Panc1 (cell line): ENCODE results near the gene LHPP. TPM values are rescaled to one million over a fixed set of nuclear protein-coding genes. Genes with fewer than 3 reads are reported as not detected.

Source experiments
- ATAC-seq: fragments of 200-7000 bp; cut with Tn5 transposase; 2 replicates; pipeline ENCODE4 v1.9.1; 2020; ENCODE audit warnings: mild to moderate bottlenecking, moderate library complexity
- BruUV-seq: library from RNA; stranded (reverse); fragments of 400-500 nt; replicated peaks from 2 replicates; lab custom pipeline; 2021; lab: Mats Ljungman, UMichigan
- CTCF ChIA-PET: fragments of 300-600 bp; sonication (Branson Sonifier 250); formaldehyde crosslinking; loops from one replicate; lab custom pipeline; 2022; ENCODE audit warnings: antibody characterized with exemption; lab: Charles Lee
- POLR2A ChIA-PET: fragments of 300-600 bp; sonication (Branson Sonifier 250); formaldehyde crosslinking; loops from one replicate; lab custom pipeline; 2022; ENCODE audit warnings: antibody characterized with exemption; lab: Charles Lee
- DNase-seq: peaks from one replicate; pipeline ENCODE4 v3.0.0-alpha.2; 2010; ENCODE audit warnings: low read depth, low spot score
- H3K27ac ChIP-seq: 2 replicates; pipeline ENCODE4 v1.5.1; 2011; ENCODE audit warnings: mild to moderate bottlenecking, low read length, inconsistent platforms
- H3K27me3 ChIP-seq: fragments of 200-500 bp; sonication (Bioruptor generic); 2 replicates; pipeline ENCODE4 v1.6.0; 2014; ENCODE audit warnings: low read length, inconsistent platforms; ENCODE audit not compliant: control insufficient read depth, insufficient read depth
- H3K36me3 ChIP-seq: fragments of 200-500 bp; sonication (Bioruptor generic); 2 replicates; pipeline ENCODE4 v1.5.1; 2014; ENCODE audit warnings: inconsistent platforms, mild to moderate bottlenecking, low read length, moderate library complexity; ENCODE audit not compliant: control insufficient read depth, insufficient read depth
- H3K4me1 ChIP-seq: 2 replicates; pipeline ENCODE4 v1.5.1; 2011; ENCODE audit warnings: inconsistent platforms, mild to moderate bottlenecking, low read length, moderate library complexity; ENCODE audit not compliant: control insufficient read depth, insufficient read depth
- H3K4me3 ChIP-seq, 2 experiments: 2 replicates each; pipeline ENCODE4 v1.5.1; 2011 to 2012; ENCODE audit warnings: low read depth in 2 of 2, low read length in 2 of 2, mild to moderate bottlenecking in 2 of 2, inconsistent platforms in 1 of 2, moderate library complexity in 1 of 2
- H3K9me3 ChIP-seq: fragments of 200-500 bp; sonication (Bioruptor generic); 2 replicates; pipeline ENCODE4 v1.5.1; 2014; ENCODE audit warnings: low read depth, mild to moderate bottlenecking, inconsistent platforms, low read length, moderate library complexity; ENCODE audit not compliant: control insufficient read depth, insufficient read depth
- POLR2AphosphoS5 ChIP-seq: IDR thresholded peaks from 2 replicates; pipeline ENCODE4 v1.6.1; 2012; ENCODE audit warnings: mild to moderate bottlenecking, low read depth, low read length, moderate library complexity
- SIN3A ChIP-seq: IDR thresholded peaks from 2 replicates; pipeline ENCODE4 v1.6.1; 2012; ENCODE audit warnings: low read depth, mild to moderate bottlenecking, low read length, moderate library complexity, borderline replicate concordance; ENCODE audit not compliant: insufficient read depth
- TCF7L2 ChIP-seq: IDR thresholded peaks from 2 replicates; pipeline ENCODE4 v1.6.1; 2011; ENCODE audit warnings: mild to moderate bottlenecking, low read depth, low read length, inconsistent platforms
- in situ Hi-C: cut with HindIII; loops from 2 replicates; pipeline ENCODE4 v1.10.0; 2016; ENCODE audit warnings: low sequenced_read_pairs, low pct_unique_long_range_greater_than_20kb
- intact Hi-C: fragments of 100-400 bp; cut with micrococcal nuclease; formaldehyde crosslinking; loops from one replicate; pipeline ENCODE4 v1.10.0; 2022; ENCODE audit not compliant: unreplicated experiment
- total RNA-seq: library from RNA; stranded (reverse); gene quantifications from one replicate; pipeline ENCODE4 v1.2.1, GENCODE V29; 2021; ENCODE audit not compliant: unreplicated experiment
- TF ChIP-seq, protein P1 (sequence below), 2 experiments: IDR thresholded peaks; 2 replicates each; pipeline ENCODE4 v1.6.1; 2011 to 2012; ENCODE audit warnings: low read depth in 2 of 2, control low read depth in 1 of 2, low read length in 1 of 2, mild to moderate bottlenecking in 1 of 2, moderate library complexity in 1 of 2; ENCODE audit not compliant: insufficient read depth in 1 of 2
- TF ChIP-seq, protein P2 (sequence below): fragments of 450-650 bp; IDR thresholded peaks from 2 replicates; pipeline ENCODE4 v1.5.1; 2017; ENCODE audit warnings: mild to moderate bottlenecking

Gene LHPP
- total RNA-seq, 1 experiment from 2014 or later = 15.0 TPM

DNA sequence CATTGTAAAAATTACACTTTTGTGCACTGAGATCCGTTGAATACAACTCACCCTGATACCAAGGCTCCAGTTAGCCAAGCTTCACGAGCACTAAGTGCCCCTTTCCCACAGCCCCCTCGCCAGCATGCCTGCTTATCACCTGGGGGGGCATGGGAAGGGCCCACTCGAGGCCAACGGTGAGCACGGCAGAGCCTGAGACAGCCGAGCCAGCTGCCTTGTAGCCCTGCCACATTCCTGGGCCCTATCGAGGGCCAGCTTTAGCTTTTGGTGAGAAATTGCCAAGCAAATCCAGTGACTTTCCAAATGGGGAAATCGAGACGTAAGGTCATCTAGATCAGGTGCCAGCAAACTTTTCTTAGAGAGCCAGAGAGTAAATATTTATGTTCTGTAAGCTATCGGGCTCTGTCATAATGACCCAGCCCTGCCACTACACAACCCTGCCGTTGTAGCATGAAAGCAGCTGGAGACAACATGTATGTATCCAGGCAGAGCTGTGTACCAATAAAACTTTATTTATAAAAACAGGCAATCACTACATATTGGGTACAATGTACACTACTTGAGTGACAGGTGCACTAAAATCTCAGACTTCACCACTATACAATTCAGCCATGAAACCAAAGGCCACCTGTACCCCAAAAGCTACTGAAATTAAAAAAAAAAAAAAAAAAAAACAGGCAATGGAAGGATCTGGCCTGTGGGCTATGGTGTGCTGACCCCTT, 198.9 kb downstream of the LHPP start:
- in situ Hi-C loops = no loop called here
- ATAC-seq (no peak), DNase-seq (no peak)
- no peaks in the 10 kb centered on the region for H3K27me3 ChIP-seq
- ChIA-PET CTCF (no interaction called here), POLR2A (no interaction called here)
- no peak for TF ChIP-seq POLR2AphosphoS5
- TF ChIP-seq, protein P1, sequence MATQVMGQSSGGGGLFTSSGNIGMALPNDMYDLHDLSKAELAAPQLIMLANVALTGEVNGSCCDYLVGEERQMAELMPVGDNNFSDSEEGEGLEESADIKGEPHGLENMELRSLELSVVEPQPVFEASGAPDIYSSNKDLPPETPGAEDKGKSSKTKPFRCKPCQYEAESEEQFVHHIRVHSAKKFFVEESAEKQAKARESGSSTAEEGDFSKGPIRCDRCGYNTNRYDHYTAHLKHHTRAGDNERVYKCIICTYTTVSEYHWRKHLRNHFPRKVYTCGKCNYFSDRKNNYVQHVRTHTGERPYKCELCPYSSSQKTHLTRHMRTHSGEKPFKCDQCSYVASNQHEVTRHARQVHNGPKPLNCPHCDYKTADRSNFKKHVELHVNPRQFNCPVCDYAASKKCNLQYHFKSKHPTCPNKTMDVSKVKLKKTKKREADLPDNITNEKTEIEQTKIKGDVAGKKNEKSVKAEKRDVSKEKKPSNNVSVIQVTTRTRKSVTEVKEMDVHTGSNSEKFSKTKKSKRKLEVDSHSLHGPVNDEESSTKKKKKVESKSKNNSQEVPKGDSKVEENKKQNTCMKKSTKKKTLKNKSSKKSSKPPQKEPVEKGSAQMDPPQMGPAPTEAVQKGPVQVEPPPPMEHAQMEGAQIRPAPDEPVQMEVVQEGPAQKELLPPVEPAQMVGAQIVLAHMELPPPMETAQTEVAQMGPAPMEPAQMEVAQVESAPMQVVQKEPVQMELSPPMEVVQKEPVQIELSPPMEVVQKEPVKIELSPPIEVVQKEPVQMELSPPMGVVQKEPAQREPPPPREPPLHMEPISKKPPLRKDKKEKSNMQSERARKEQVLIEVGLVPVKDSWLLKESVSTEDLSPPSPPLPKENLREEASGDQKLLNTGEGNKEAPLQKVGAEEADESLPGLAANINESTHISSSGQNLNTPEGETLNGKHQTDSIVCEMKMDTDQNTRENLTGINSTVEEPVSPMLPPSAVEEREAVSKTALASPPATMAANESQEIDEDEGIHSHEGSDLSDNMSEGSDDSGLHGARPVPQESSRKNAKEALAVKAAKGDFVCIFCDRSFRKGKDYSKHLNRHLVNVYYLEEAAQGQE (IDR thresholded peaks at IDR 0.05; ENCODE audit: insufficient read depth in 1 of 2, low read depth in 2 of 2, low read length in 1 of 2) = no peak
- TF ChIP-seq TCF7L2 = no peak
- TF ChIP-seq, protein P2, sequence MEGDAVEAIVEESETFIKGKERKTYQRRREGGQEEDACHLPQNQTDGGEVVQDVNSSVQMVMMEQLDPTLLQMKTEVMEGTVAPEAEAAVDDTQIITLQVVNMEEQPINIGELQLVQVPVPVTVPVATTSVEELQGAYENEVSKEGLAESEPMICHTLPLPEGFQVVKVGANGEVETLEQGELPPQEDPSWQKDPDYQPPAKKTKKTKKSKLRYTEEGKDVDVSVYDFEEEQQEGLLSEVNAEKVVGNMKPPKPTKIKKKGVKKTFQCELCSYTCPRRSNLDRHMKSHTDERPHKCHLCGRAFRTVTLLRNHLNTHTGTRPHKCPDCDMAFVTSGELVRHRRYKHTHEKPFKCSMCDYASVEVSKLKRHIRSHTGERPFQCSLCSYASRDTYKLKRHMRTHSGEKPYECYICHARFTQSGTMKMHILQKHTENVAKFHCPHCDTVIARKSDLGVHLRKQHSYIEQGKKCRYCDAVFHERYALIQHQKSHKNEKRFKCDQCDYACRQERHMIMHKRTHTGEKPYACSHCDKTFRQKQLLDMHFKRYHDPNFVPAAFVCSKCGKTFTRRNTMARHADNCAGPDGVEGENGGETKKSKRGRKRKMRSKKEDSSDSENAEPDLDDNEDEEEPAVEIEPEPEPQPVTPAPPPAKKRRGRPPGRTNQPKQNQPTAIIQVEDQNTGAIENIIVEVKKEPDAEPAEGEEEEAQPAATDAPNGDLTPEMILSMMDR = no peak
- no peak for TF ChIP-seq SIN3A
- no peaks in the 10 kb centered on the region for H3K9me3 ChIP-seq
- H3K4me1 ChIP-seq = no peaks in the 10 kb centered on the region
- H3K27ac ChIP-seq = no peak overlapping the region
- no peak overlapping the region for H3K4me3 ChIP-seq
- intact Hi-C loops = no loop called here
- 0 out of 2 replicates have a peak, but pooled peaks cover 2% of the 10 kb centered on the region for H3K36me3 ChIP-seq
- BruUV-seq = no TSS peak

DNA sequence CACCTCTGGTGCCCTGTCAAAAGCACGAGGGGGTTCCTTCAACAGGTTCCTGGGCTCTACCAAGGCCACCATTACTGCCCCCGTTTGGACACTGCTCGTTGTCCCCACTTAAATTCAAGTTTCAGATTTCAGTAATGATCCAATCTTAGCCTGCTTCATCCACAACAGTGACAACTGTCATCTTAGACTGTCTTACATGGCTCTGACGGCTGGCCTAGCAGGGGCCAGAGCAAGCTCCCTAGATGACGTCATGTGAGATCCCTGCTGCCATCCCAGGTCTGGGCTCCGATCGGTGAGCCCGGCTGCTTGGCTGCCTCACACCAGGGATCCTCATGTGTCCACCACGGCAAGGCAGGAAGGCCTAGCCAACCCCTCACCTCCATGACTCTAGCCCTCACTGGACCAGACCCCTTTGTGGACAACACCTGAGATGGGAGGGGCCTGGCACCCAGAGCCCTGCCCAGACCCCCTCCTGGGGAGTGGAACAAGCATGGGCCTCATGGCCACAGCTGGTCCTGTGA, 200.1 kb downstream of the LHPP start:
- Histone ChIP-seq H3K9me3 (no peaks in the 10 kb centered on the region), H3K4me1 (no peaks in the 10 kb centered on the region), H3K27ac (no peak overlapping the region), H3K4me3 (no peak overlapping the region), H3K27me3 (no peaks in the 10 kb centered on the region), H3K36me3 (0 out of 2 replicates have a peak, but pooled peaks cover 2% of the 10 kb centered on the region)
- DNase-seq (no peak), ATAC-seq (no peak; the same call in 1 of the 2 replicates)
- CTCF ChIA-PET = no interaction called here
- TF ChIP-seq TCF7L2 (no peak), SIN3A (no peak)
- BruUV-seq = no TSS peak
- POLR2A ChIA-PET = no interaction called here
- in situ Hi-C loops = no loop called here
- intact Hi-C loops = no loop called here

DNA sequence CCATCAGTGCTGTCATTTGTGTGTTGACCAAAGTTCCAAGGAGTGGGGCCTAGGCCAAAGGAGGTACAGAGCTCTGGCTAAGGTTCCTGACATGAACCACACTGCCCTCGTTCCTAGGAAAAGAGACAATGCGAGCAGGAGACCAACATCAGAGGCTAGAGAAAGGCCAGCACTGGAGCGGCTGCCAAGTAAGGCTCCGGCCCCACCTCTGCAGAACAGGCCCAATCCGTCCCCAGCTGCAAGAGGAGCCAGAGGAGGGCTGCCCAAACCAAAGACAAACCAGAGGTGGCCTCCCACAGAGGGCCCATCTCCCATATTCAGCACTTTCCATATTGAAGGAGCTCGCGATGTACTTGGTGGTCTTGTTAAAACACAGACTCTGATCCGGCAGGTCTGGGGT, 201.6 kb downstream of the LHPP start:
- ChIA-PET POLR2A (no interaction called here), CTCF (no interaction called here)
- in situ Hi-C loops = no loop called here
- Histone ChIP-seq H3K27me3 (no peaks in the 10 kb centered on the region), H3K9me3 (no peaks in the 10 kb centered on the region), H3K4me1 (no peaks in the 10 kb centered on the region), H3K4me3 (no peak overlapping the region), H3K36me3 (0 out of 2 replicates have a peak, but pooled peaks cover 2% of the 10 kb centered on the region), H3K27ac (no peak overlapping the region)
- TF ChIP-seq POLR2AphosphoS5 (no peak), SIN3A (no peak), TCF7L2 (no peak)
- TF ChIP-seq, protein P2 = no peak
- TF ChIP-seq, protein P1 (IDR thresholded peaks at IDR 0.05; ENCODE audit: insufficient read depth in 1 of 2, low read depth in 2 of 2, low read length in 1 of 2) = no peak
- intact Hi-C loops = no loop called here
- ATAC-seq (no peak), DNase-seq (no peak)
- no TSS peak for BruUV-seq
